Bronchial epithelial cell (primary cell): ENCODE data around the gene VPS16. TPM values are rescaled to one million over a fixed set of nuclear protein-coding genes. Genes with fewer than 3 reads are reported as not detected.

Source experiments
- DNase-seq: peaks from one replicate; pipeline ENCODE4 v3.0.0-alpha.2; 2010; ENCODE audit warnings: low read depth
- FAIRE-seq: peaks from 2 replicates; lab custom pipeline; 2011; peaks lifted over from hg19 to GRCh38; lab: Jason Lieb, UNC
- H3K27me3 ChIP-seq: 2 replicates; pipeline ENCODE4 v1.5.1; 2011; ENCODE audit warnings: low read length; ENCODE audit not compliant: control insufficient read depth, insufficient read depth
- H3K36me3 ChIP-seq: 2 replicates; pipeline ENCODE4 v1.5.1; 2011; ENCODE audit warnings: low read length; ENCODE audit not compliant: control insufficient read depth, insufficient read depth
- H3K4me3 ChIP-seq: 2 replicates; pipeline ENCODE4 v1.5.1; 2011; ENCODE audit warnings: mild to moderate bottlenecking, low read depth, low read length, control low read depth
- total RNA-seq: library from RNA; depleted of rRNA; stranded (reverse); fragments of >200 nt; gene quantifications from 2 replicates; pipeline ENCODE4 v1.2.1, GENCODE V29; 2014
- TF ChIP-seq, protein P1 (sequence below): IDR thresholded peaks from 2 replicates; pipeline ENCODE4 v1.5.1; 2011; ENCODE audit warnings: mild to moderate bottlenecking, moderate library complexity, low read length, control low read depth, inconsistent platforms; ENCODE audit not compliant: insufficient read depth, severe bottlenecking

VPS16 gene
- total RNA-seq, 1 donor from 2014 or later = 33.4 TPM

DNA sequence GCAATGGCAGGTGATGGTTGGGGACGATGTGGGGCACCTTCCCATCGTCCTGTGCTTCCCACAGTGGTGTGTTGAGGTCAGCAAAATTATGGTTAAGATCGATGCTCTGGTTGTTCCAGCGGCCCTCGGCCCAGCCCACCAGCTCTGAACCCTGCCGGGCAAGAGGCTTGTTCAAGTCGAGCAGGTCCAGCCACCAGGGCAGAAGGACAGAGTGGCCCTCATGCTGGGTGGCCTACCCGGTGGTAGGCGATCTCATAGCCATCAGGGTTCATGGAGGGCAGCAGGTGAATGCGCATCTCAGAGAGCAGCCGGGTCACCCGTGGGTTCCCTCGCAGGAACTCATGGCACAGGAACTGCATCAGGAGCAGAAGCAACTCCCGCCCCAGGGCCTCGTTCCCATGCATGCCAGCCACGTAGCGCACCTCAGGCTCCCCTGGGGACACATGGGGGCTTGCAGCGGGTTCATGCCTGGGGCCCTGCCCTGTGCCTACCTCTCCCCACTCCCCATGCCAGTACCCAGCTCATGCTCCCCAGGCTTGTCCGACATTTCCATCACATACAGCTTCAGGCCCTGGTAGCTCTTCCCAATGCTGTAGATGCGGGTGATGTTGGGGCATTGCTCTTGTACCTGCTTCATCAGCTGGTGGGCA, 44.4 kb upstream of the VPS16 start:
- DNase-seq = no peak
- Histone ChIP-seq H3K36me3 (no peaks in the 10 kb centered on the region), H3K27me3 (peaks cover 18% of the 10 kb centered on the region), H3K4me3 (no peak overlapping the region)
- TF ChIP-seq, protein P1, sequence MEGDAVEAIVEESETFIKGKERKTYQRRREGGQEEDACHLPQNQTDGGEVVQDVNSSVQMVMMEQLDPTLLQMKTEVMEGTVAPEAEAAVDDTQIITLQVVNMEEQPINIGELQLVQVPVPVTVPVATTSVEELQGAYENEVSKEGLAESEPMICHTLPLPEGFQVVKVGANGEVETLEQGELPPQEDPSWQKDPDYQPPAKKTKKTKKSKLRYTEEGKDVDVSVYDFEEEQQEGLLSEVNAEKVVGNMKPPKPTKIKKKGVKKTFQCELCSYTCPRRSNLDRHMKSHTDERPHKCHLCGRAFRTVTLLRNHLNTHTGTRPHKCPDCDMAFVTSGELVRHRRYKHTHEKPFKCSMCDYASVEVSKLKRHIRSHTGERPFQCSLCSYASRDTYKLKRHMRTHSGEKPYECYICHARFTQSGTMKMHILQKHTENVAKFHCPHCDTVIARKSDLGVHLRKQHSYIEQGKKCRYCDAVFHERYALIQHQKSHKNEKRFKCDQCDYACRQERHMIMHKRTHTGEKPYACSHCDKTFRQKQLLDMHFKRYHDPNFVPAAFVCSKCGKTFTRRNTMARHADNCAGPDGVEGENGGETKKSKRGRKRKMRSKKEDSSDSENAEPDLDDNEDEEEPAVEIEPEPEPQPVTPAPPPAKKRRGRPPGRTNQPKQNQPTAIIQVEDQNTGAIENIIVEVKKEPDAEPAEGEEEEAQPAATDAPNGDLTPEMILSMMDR = no peak
- no peak for FAIRE-seq

DNA sequence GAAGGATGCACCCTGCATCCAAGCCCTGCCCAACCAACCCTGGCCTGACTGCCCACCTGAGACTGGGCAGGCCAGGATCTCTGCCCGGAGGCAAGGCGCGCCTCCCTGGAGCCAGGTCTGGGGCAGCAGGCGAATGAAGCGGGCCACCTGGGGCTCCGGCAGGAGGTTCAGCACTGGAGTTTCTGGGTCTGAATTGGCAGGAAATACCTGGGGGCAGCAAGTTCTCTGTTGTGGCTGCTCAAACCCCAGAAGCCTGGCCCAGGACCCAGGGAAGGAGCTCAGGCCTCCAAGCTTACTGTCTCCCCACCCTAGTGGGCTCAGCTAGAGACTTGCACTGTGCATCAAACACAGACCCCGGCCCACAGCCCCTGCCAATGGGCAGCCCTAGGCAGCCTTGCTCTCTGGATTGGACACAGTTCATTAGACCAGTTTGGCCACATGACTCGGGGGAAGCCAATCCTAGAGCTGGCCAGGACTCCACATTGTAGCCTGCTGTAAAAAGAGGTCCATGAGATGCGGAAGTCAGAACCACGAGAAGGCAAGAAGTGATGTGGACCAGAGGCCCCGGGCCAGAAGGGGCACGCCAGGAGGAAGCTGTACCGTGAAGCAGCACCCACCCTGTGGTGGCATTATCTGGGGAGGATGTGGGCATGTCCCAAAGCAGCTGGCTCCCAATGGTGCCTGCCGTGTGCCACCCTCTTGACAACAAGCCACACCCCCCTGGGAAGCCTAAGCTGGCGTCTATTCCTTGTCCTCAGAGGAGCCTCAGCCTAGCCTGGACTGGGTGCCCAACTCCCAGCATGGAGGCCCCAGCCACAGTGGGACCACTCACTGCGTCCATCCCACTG, 43.2 kb upstream of the VPS16 start:
- DNase-seq = no peak
- TF ChIP-seq, protein P1 = no peak
- Histone ChIP-seq H3K36me3 (no peaks in the 10 kb centered on the region), H3K27me3 (peaks cover 23% of the 10 kb centered on the region), H3K4me3 (no peak overlapping the region)
- no peak for FAIRE-seq

DNA sequence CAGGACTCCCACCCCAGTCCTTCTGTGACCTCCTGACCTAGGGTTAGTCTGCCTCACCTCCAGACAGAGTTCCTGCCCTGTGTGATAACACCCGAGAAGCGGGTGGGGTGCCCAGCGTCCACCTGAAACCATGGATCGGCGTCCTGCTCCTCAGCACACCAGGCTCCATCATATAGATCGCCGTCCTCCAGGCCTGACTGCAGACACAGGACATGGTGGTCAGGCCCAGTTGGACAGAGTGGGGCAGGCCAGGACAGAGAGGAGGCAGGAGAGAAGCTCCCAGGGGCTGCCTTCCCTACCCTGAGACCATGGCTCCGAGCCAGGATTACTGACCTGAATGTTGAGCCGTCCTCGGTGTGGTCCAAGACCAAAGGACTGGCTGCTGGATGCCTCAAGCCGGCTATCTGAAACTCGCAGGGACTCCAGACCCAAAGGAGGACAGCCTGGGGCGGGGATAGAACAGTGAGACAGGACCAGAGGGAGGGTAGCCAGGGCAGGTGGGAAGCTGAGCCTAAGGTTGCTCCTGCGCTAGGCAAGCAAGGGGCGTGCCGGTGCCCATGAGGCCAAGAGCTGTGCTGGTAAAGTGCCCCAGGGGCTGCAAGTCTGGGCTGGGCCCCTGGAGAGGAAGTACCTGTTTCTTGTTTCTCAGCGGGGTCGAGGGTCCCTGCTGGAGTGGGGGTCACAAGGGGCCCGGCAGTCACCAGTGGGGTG, 42.3 kb upstream of the VPS16 start:
- Histone ChIP-seq H3K36me3 (no peaks in the 10 kb centered on the region), H3K4me3 (no peak overlapping the region), H3K27me3 (peaks cover 25% of the 10 kb centered on the region)
- FAIRE-seq (no peak), DNase-seq (no peak)
- TF ChIP-seq, protein P1 = no peak

DNA sequence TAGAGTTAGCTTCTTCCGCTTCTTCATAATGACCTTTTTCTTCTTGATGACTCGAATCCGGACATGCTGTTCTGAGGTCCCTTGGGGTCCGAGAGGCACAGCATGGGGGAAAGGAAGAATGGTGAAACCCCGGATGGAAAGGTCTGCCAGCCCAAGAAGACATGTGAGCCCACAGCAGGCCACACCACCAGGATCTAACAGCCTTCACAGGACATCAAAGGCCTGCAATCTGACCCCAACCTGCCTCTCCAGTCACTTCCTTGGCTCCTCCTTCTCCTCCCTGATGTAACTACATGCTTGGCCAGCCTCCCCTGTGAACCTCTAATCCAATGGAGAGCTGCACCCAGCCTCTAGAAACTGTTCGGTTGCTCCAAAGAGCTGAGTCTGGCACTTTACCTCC, 41.7 kb upstream of the VPS16 start:
- Histone ChIP-seq H3K4me3 (no peak overlapping the region), H3K36me3 (no peaks in the 10 kb centered on the region), H3K27me3 (peaks cover 25% of the 10 kb centered on the region)
- TF ChIP-seq, protein P1 = no peak
- peak; percentile 11 for DNase-seq
- peak; percentile 23 for FAIRE-seq

DNA sequence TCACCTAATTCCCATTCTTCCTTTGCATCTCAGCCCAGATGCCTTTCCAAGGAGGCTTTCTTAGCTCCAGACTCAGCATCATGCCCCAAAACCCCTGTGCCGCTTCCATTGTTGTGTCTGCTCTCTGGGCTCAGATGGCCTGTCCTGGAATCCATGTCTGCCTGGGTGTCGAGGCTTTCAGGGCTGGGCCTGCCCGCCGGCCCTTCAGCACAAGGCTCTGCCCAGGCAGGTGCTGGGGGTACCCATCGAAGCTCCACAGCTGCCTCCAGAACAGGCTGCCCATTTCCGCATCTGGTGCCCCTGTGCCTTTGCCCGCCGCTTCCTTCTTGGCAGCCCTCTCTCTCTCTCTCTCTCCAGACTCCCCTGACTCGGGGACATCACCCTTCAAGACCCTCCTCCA, 41.3 kb upstream of the VPS16 start:
- peaks cover 25% of the 10 kb centered on the region for H3K27me3 ChIP-seq
- no peak for DNase-seq
- TF ChIP-seq, protein P1 = no peak
- H3K4me3 ChIP-seq = no peak overlapping the region
- no peaks in the 10 kb centered on the region for H3K36me3 ChIP-seq
- no peak for FAIRE-seq
